ENCODE data around the gene FILIP1L.

Gene FILIP1L

GRCh38 chr3:100114413-100115030 is at the start of gene FILIP1L:
Gene FILIP1L, minus strand, starts transcription at chr3:100114501.
- no peak for DNase-seq

- no peak for DNase-seq
Observed at GRCh38 chr3:100163787-100164186, 49.5 kb upstream of the FILIP1L start.

GRCh38 chr3:100160521-100160920 is 46.2 kb upstream of the FILIP1L start:
- DNase-seq: no peak

- DNase-seq: no peak
Observed at GRCh38 chr3:100159331-100160153, 45.2 kb upstream of the FILIP1L start.

DNA sequence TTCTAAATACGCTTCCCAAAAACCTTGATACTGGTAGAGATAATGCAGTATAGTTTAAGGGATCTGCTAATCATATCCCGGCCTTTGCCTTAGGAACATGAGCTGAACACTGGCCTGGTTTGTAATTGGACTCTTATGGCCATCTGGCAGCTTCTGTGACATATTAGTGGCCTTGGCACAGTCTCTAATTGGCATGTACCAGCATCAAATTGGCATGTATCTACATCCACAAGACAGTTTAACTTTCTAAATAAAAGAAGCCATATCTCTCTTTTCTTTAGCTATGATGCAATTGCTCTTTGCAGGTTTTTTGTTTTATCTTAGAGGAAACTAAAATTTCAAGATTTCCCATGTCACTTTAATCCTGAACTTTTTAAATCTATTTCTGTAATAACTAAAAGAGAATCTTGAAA is 44.6 kb upstream of the FILIP1L start:
- no peak for DNase-seq

GRCh38 chr3:100157685-100158084 is 43.4 kb upstream of the FILIP1L start:
- no peak for DNase-seq

GRCh38 chr3:100155590-100155989 is 41.3 kb upstream of the FILIP1L start:
- no peak for DNase-seq

DNA sequence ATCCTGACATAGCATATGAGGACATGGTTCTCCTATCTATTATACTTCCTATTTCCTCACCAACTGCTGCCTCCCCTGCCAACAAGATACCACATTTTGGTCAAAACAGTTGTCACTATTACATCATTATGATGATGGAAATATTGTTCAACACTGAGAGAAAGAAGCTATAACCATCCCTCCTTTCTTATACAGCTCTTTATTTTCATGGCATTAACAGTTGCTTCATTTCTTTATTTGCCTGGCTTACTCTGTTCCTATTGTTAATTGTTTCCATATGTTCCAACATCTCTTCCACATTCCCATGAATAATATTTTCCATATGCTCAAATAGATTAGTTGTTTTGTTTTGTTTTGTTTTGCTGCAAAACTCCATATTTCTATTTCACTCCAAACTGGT is 40.8 kb upstream of the FILIP1L start:
- DNase-seq: no peak

DNA sequence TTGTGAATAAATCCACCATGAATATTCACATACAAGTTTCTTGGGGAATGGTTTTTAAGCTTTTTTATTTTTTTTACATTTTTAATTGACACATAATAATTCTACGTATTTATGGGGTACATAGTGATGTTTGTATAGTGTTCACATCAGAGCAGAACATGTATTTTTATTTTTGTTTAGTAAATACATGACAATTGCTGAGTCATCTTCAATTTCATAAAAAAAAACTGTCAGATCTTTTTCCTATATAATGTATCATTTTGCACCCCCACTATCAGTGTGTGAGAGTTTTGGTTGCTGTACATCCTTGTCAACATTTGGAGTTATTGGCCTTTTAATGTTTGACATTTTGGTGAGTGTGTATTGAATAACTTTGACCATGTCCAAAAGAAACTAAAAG is 39.9 kb upstream of the FILIP1L start:
- no peak for DNase-seq

DNA sequence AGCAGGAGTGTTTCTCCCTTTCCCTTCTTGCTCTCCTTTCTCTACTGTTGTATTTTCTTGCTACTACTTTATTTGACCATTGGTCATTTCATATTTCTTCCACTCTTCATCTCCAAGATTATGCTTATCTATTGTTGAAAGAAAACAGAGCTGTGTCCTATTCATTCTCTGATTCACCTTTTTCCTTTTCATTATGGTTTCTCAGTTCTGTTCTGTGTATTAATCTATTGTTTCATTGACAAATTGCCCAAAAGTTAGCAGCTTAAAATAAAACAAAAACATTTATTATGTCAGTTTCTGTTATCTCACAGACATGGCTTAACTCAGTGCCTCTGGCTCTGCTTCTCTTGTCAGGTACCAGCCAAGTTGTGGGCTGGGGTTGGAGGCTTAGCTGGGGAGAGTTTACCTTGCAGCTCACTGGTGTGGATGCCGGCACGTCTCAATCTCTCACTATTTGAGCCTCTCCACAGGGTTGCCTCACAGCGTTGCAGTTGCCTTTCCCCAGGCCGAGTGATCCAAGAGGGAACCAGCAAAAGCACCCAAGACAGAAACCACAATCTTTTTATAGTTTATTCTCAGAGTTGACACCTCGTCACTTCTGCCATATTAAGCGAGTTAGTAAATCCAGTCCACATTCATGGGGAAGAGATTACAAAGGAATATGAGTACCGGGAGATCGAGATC is 36.9 kb upstream of the FILIP1L start:
- DNase-seq: no peak

GRCh38 chr3:100150473-100150872 is 36.2 kb upstream of the FILIP1L start:
- no peak for DNase-seq

- DNase-seq: no peak
Observed at GRCh38 chr3:100149713-100150415, 35.6 kb upstream of the FILIP1L start.

- DNase-seq: no peak
Observed at GRCh38 chr3:100149130-100149529, 34.8 kb upstream of the FILIP1L start.

GRCh38 chr3:100144255-100144866 is 30.1 kb upstream of the FILIP1L start:
- no peak for DNase-seq

- DNase-seq: no peak
Observed at GRCh38 chr3:100141586-100141985, 27.3 kb upstream of the FILIP1L start.

DNA sequence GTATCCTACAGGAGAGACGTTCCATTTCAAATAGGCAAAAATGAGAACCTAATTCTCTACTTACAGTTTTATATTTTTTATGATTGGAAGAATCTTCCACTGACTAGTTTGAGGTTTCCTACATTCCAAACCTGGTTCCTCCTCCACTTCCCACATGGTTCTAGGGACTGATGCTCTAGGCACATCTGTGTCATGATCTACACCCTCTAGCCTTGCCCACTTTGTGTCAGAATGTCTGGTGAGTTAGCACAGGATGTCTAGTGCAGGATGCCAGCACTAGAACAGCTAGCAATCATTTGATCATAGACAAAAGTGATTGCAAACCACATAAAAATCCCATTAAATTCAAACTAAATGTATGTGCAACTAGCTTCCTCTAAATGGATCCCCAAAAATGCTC is 26.7 kb upstream of the FILIP1L start:
- no peak for DNase-seq

DNA sequence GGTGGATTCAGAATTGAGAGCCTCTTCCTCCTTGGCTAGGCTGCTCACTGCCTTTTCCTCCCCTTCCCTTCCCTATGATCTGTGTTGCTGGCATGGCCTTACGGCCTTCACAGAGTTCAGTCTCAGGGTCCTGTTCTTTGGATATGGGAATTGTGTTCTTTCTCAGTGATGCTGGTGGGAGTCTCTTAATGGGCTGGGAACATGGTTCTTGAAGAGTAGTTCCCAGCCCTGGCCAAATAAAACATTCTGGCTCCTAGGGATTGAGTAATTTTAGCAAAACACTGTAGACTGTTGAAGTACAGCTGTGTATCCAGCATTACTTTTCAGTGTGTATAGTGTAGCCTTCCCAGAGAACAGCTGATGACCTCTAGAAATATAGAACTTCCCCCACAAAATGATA is 22.6 kb upstream of the FILIP1L start:
- no peak for DNase-seq

DNA sequence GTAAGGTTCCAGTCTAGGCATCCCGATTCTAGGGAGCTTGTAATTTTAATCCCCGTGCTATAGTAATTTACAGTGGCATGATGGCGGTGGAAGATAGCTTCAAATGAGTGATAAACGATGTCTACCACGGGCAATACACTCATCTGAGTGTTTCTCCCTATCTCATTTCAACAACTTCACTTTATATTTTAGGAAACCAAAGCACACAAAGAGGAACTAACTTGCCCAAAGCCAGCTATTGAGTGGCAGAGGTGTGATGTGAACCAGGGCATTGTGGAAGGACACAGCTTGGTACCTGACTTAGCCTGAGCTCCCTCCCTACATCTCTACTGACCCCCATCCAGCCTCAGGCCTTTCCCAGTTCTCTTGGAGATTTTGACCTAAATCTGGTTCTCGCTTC is 16.9 kb upstream of the FILIP1L start:
- no peak for DNase-seq

DNA sequence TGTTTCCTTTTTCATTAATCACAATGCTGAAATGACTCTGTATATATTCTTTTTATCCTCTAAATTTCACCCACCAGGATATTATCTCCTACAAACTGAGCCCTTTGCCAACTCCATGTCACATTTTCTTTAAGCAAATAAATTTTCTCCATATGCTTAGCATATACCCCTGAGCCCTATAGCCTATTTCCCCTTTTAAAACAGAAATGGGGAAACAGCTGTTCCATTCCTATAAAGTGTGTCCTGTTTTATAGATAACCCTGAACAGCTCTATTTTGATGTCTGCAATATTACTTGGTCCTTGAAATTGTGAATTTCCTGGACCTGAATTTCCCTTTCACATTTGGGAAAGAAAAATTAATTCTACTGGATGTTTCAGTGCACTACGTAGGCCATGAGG is 15.6 kb upstream of the FILIP1L start:
- no peak for DNase-seq

DNA sequence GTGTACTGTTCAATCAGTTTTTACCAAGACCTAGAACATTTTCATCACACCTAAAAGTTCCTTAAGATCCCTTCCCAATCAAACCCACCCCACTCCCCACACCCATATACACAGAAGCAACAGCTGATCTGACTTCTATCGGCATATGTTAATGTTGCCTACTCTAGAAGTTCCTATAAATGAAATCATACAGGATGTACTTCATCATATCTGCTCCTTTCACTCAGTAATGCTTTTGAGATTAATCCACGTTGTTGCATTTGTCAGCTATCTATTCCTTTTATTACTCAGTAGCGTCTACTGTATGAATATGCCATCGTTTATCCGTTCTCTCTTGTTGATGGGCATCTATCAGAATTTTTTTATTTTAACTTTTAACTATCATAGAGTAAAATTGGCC is 14.3 kb upstream of the FILIP1L start:
- DNase-seq: no peak

GRCh38 chr3:100127792-100128191 is 13.5 kb upstream of the FILIP1L start:
- no peak for DNase-seq

GRCh38 chr3:100125161-100125938 is 11.0 kb upstream of the FILIP1L start:
- DNase-seq: no peak
